GM12892 (cell line): ENCODE measurements around the gene SLC25A46.
"Not testable (repeated sequence)": the region's sequence is repeated elsewhere in the genome, so short reads cannot be mapped to it uniquely, and the experiment has no call there.

Source experiments
- DNase-seq: peaks from one replicate; pipeline ENCODE4 v3.0.0; 2011; ENCODE audit not compliant: insufficient read length
- FAIRE-seq: peaks from 2 replicates; lab custom pipeline; 2011; peaks lifted over from hg19 to GRCh38; lab: Jason Lieb, UNC
- POLR2A ChIP-seq: IDR thresholded peaks from 2 replicates; pipeline ENCODE4 v1.6.1; 2011; ENCODE audit warnings: low read depth, low read length, control low read depth
- POLR2AphosphoS5 ChIP-seq: IDR thresholded peaks from 2 replicates; pipeline ENCODE4 v1.6.1; 2011; ENCODE audit warnings: low read depth, low read length, control low read depth
- TAF1 ChIP-seq: IDR thresholded peaks from 2 replicates; pipeline ENCODE4 v1.6.1; 2011; ENCODE audit warnings: low read depth, mild to moderate bottlenecking, control low read depth, low read length, borderline replicate concordance

The SLC25A46 gene

GRCh38 chr5:110727025-110727314 lies 11.8 kb upstream of the SLC25A46 start:
- no peak for DNase-seq
- FAIRE-seq = peak; percentile 33
- no peak for TF ChIP-seq TAF1
- no peak for TF ChIP-seq POLR2A
- TF ChIP-seq POLR2AphosphoS5 = no peak

- not testable (repeated sequence) for FAIRE-seq, DNase-seq
Observed at GRCh38 chr5:110731499-110731898, 7.3 kb upstream of the SLC25A46 start.

GRCh38 chr5:110734101-110734500 lies 4.7 kb upstream of the SLC25A46 start:
- FAIRE-seq = no peak

GRCh38 chr5:110735556-110735955 lies 3.3 kb upstream of the SLC25A46 start:
- TF ChIP-seq TAF1 (no peak), POLR2AphosphoS5 (no peak), POLR2A (no peak)
- FAIRE-seq (peak; percentile 9), DNase-seq (no peak)

More at GRCh38 chr5:110734101-110734500, 4.7 kb upstream of the SLC25A46 start:
- no peak for TF ChIP-seq POLR2AphosphoS5
- no peak for TF ChIP-seq POLR2A
- no peak for TF ChIP-seq TAF1
- no peak for DNase-seq

GRCh38 chr5:110736753-110737152 lies 2.1 kb upstream of the SLC25A46 start:
- DNase-seq (no peak), FAIRE-seq (no peak)
- TF ChIP-seq POLR2A = no peak
- no peak for TF ChIP-seq TAF1
- no peak for TF ChIP-seq POLR2AphosphoS5

DNA sequence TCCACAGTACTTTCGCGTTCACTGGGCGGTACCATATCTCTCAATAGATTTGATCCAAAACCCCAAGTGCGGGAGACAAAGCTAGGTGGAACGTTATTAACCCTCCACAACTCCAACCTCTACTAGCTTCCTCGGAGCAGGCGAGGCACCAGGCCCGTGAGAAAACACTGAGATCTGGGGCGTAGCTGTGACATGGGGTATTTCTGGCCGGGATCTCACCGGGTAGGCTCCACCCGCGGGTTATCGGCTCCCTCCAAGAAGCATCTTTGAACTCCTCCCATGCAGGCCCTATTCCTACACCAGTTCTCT lies 350 bp upstream of the SLC25A46 start:
- TF ChIP-seq TAF1 (no peak), POLR2A (no peak), POLR2AphosphoS5 (no peak)
- peak; percentile 34 for DNase-seq

DNA sequence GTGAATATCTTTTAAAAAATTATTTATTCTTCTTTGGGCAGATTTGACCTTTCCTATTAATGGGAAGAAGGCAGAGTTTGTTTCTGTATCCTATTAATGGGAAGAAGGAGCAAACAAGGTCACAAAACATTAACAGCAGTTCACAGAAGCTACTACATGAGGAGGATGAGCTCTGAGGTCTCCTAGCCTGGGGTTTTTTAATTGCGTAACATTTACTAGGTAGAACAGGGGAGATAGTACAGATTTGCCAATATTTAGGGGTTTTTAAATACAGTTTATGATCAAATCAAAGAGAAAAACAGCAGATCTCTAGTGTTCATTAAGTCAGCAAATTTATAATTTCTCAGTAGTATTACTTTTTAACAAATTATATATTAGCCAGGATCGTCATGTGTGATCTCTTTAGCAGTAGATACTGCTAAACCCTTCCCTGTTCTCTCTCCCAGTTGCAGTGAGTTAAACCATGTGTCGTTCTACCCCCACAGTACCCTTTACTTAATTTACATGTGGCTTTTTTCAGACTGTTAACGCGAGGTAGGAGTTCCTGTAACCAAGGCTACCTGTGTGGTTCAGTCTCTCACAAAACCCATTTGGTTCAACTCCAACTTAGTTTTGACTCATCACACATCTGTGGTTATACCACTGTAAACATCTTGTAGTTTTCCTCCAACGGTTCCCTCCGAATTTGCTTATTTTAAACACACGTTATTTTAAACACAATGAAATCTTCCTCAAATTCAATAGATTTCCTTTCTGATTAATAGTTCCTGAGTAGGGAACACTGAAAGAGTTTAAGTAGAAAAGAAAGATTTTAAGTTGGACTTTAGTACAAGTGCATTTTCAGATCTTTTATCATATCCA lies 13.3 kb downstream of the SLC25A46 start:
- no peak for TF ChIP-seq TAF1
- TF ChIP-seq POLR2AphosphoS5 = 0 out of 2 replicates have a peak, but pooled peaks have one; percentile 22
- TF ChIP-seq POLR2A = peak; percentile 47
- DNase-seq = peak; percentile 23
- FAIRE-seq = peak; percentile 100

More for the DNA sequence above, 350 bp upstream of the SLC25A46 start:
- no peak for FAIRE-seq

DNA sequence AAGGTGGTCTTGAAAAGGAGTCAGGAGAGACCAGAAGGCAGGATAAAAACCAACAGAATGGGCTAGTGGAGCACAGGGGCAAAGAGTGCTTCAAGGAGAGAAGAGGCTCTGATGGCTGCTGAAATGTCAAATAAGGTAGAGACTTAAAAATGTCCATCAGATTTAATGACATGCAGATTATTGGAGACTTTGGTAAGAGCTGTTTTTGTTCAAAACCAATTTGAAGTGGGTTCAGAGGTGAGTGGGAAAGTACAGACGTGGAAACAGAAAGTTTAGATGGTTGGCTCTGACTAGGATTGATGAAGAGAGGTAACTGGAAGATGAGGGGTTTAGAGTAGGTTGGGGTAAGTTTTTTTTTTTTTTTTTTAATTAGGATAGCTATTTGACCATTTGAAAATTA lies 14.1 kb downstream of the SLC25A46 start:
- no peak for FAIRE-seq
- DNase-seq = no peak
- TF ChIP-seq POLR2AphosphoS5 (no peak), TAF1 (no peak), POLR2A (no peak)

GRCh38 chr5:110753600-110753999 lies 14.8 kb downstream of the SLC25A46 start:
- TF ChIP-seq POLR2A = no peak
- TF ChIP-seq TAF1 = no peak
- DNase-seq = no peak
- FAIRE-seq = no peak

GRCh38 chr5:110754181-110754580 lies 15.4 kb downstream of the SLC25A46 start:
- FAIRE-seq = no peak
- TF ChIP-seq POLR2AphosphoS5 (no peak), POLR2A (no peak), TAF1 (no peak)
- no peak for DNase-seq

GRCh38 chr5:110757118-110757729 lies 18.4 kb downstream of the SLC25A46 start:
- no peak for DNase-seq
- TF ChIP-seq TAF1 = no peak
- no peak for TF ChIP-seq POLR2AphosphoS5
- peak; percentile 82 for FAIRE-seq

DNA sequence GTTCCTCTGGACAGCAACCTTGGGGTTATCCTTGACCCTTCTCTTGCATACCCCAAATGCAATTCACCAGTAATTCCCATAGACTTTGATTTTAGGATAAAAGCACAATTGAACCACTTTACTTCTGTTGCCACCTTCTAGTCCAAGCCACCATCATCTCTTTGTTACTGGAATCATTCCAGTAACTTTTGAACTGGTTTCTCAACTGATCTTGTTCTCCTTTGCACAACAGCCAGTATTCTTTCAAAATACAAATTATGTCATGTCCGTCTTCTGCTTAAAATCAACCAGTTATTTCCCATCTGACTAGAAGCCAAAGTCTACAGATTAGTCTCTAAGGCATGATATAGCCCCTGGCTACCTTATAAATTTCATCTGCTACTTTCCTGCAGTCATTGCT lies 21.4 kb downstream of the SLC25A46 start:
- TF ChIP-seq POLR2A (no peak), TAF1 (no peak), POLR2AphosphoS5 (no peak)
- FAIRE-seq (no peak), DNase-seq (no peak)

- TF ChIP-seq POLR2A (no peak), TAF1 (no peak), POLR2AphosphoS5 (no peak)
- no peak for DNase-seq
- FAIRE-seq = no peak
Observed at GRCh38 chr5:110768138-110768860, 29.5 kb downstream of the SLC25A46 start.
